ENCODE measurements around the gene EPB42.

The EPB42 gene

GRCh38 chr15:43214592-43215295, 6.1 kb downstream of the EPB42 start:
- DNase-seq (ENCODE audit: low spot score) = no peak
- TF ChIP-seq CTCF (IDR thresholded peaks at IDR 0.05; ENCODE audit: extremely low read depth, insufficient read depth, missing control alignments) = no peak
- in situ Hi-C loops (cut with MboI; ENCODE audit: low pct_unique_long_range_greater_than_20kb, low sequenced_read_pairs, unreplicated experiment) = no loop called here

- in situ Hi-C loops (cut with MboI; ENCODE audit: low pct_unique_long_range_greater_than_20kb, low sequenced_read_pairs, unreplicated experiment) = no loop called here
- no peak for TF ChIP-seq CTCF (IDR thresholded peaks at IDR 0.05; ENCODE audit: extremely low read depth, insufficient read depth, missing control alignments)
- no peak for DNase-seq (ENCODE audit: low spot score)
Observed at GRCh38 chr15:43214169-43214568, 6.6 kb downstream of the EPB42 start.

GRCh38 chr15:43213466-43213865, 7.4 kb downstream of the EPB42 start:
- in situ Hi-C loops (cut with MboI; ENCODE audit: low pct_unique_long_range_greater_than_20kb, low sequenced_read_pairs, unreplicated experiment) = no loop called here
- DNase-seq (ENCODE audit: low spot score) = no peak
- TF ChIP-seq CTCF (IDR thresholded peaks at IDR 0.05; ENCODE audit: extremely low read depth, insufficient read depth, missing control alignments) = no peak

GRCh38 chr15:43212951-43213350, 7.9 kb downstream of the EPB42 start:
- in situ Hi-C loops (cut with MboI; ENCODE audit: low pct_unique_long_range_greater_than_20kb, low sequenced_read_pairs, unreplicated experiment) = no loop called here

GRCh38 chr15:43212299-43212698, 8.5 kb downstream of the EPB42 start:
- no peak for TF ChIP-seq CTCF (IDR thresholded peaks at IDR 0.05; ENCODE audit: extremely low read depth, insufficient read depth, missing control alignments)
- in situ Hi-C loops (cut with MboI; ENCODE audit: low pct_unique_long_range_greater_than_20kb, low sequenced_read_pairs, unreplicated experiment) = no loop called here
- no peak for DNase-seq (ENCODE audit: low spot score)

More at GRCh38 chr15:43212951-43213350, 7.9 kb downstream of the EPB42 start:
- no peak for TF ChIP-seq CTCF (IDR thresholded peaks at IDR 0.05; ENCODE audit: extremely low read depth, insufficient read depth, missing control alignments)
- DNase-seq (ENCODE audit: low spot score) = no peak

GRCh38 chr15:43211224-43211735, 9.5 kb downstream of the EPB42 start:
- in situ Hi-C loops (cut with MboI; ENCODE audit: low pct_unique_long_range_greater_than_20kb, low sequenced_read_pairs, unreplicated experiment) = no loop called here
- no peak for DNase-seq (ENCODE audit: low spot score)
- no peak for TF ChIP-seq CTCF (IDR thresholded peaks at IDR 0.05; ENCODE audit: extremely low read depth, insufficient read depth, missing control alignments)

Data from GM13977 (cell line).